Measurements from ENCODE around the gene SLC39A11. TPM values are rescaled to one million over a fixed set of nuclear protein-coding genes. Genes with fewer than 3 reads are reported as not detected.

SLC39A11 gene
- total and polyA plus RNA-seq, 2 experiments from 2014 or later, result 11.7 to 16.4 TPM

GRCh38 chr17:72725433-72726068 lies 366.9 kb downstream of the SLC39A11 start:
- no peak overlapping the region for H3K4me3 ChIP-seq
- H3K27me3 ChIP-seq (replicated peaks; ENCODE audit: insufficient read depth), result no peaks in the 10 kb centered on the region
- H3K9ac ChIP-seq, result no peak overlapping the region
- no peak for TF ChIP-seq EZH2phosphoT487 (IDR thresholded peaks at IDR 0.05; ENCODE audit: insufficient read depth, low read depth)
- no peak for TF ChIP-seq EZH2 (IDR thresholded peaks at IDR 0.05; ENCODE audit: insufficient read depth, poor library complexity, severe bottlenecking)
- H3K4me1 ChIP-seq (ENCODE audit: insufficient read depth), result peaks cover 8% of the 10 kb centered on the region
- no peak overlapping the region for H2AFZ ChIP-seq
- H3K9me2 ChIP-seq (ENCODE audit: insufficient read depth), result no peaks in the 10 kb centered on the region
- no peaks in the 10 kb centered on the region for H3K9me3 ChIP-seq (ENCODE audit: low read depth)
- in situ Hi-C loops (cut with MboI), result no loop called here
- no peak overlapping the region for H3K4me2 ChIP-seq (ENCODE audit: unreplicated experiment)
- no peaks in the 10 kb centered on the region for H3K79me2 ChIP-seq (ENCODE audit: insufficient read depth)
- WGBS, 2 experiments (ENCODE audit: low coverage in 1 of 2, low lambda C conversion rate in 2 of 2, missing lambda C conversion rate in 2 of 2), result 26 to 29% methylated on average over 10 of the region's 10 CpGs
- no peaks in the 10 kb centered on the region for H3K36me3 ChIP-seq (ENCODE audit: low read depth)
- H3F3A ChIP-seq (ENCODE audit: insufficient read depth), result peaks cover 19% of the 10 kb centered on the region
- no peak overlapping the region for H3K27ac ChIP-seq
- no peaks in the 10 kb centered on the region for H4K20me1 ChIP-seq (ENCODE audit: insufficient read depth)
- DNase-seq, result peak; percentile 76

- no peaks in the 10 kb centered on the region for H3K27me3 ChIP-seq (replicated peaks; ENCODE audit: insufficient read depth)
- no peaks in the 10 kb centered on the region for H3K79me2 ChIP-seq (ENCODE audit: insufficient read depth)
- H4K20me1 ChIP-seq (ENCODE audit: insufficient read depth), result no peaks in the 10 kb centered on the region
- H3K4me2 ChIP-seq (ENCODE audit: unreplicated experiment), result no peak overlapping the region
- no peak overlapping the region for H2AFZ ChIP-seq
- H3K9me3 ChIP-seq (ENCODE audit: low read depth), result no peaks in the 10 kb centered on the region
- H3K9ac ChIP-seq, result no peak overlapping the region
- H3K4me3 ChIP-seq, result no peak overlapping the region
- H3F3A ChIP-seq (ENCODE audit: insufficient read depth), result peaks cover 19% of the 10 kb centered on the region
- H3K36me3 ChIP-seq (ENCODE audit: low read depth), result no peaks in the 10 kb centered on the region
- peaks cover 8% of the 10 kb centered on the region for H3K4me1 ChIP-seq (ENCODE audit: insufficient read depth)
- 17 to 20% methylated on average over 2 of the region's 2 CpGs for WGBS, 2 experiments (ENCODE audit: low coverage in 1 of 2, low lambda C conversion rate in 2 of 2, missing lambda C conversion rate in 2 of 2)
- TF ChIP-seq EZH2phosphoT487 (IDR thresholded peaks at IDR 0.05; ENCODE audit: insufficient read depth, low read depth) (no peak), EZH2 (IDR thresholded peaks at IDR 0.05; ENCODE audit: insufficient read depth, poor library complexity, severe bottlenecking) (no peak)
- H3K27ac ChIP-seq, result no peak overlapping the region; the same call in 1 of the 2 replicates
- no peaks in the 10 kb centered on the region for H3K9me2 ChIP-seq (ENCODE audit: insufficient read depth)
- in situ Hi-C loops (cut with MboI), result loop anchor here (25.0 kb wide), 1 partner anchor 638 kb away; no protein-coding TSS in a partner anchor
- peak; percentile 67 for DNase-seq
Measured at GRCh38 chr17:72724267-72724666, 368.2 kb downstream of the SLC39A11 start.

DNA sequence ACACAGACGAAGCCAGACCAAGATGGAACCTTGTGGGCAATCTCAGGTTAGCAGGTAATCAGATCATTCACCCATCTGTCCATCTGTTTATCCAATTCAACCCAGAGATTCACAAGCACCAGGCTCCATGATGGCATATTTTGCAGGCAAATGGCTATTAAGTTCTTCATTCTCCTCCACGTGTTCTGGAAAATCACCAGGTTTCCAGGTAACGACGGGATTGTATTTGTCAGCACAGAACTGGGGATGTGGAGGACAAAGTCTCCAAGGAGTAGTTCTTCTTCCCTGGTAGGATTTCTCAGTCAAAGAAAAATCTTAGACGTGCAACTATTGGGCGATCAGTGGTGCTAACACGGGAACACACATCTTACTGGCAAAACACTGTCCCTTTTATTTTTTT lies 368.8 kb downstream of the SLC39A11 start:
- no peak for DNase-seq
- in situ Hi-C loops (cut with MboI), result loop anchor here (25.0 kb wide), 1 partner anchor 639 kb away; no protein-coding TSS in a partner anchor

DNA sequence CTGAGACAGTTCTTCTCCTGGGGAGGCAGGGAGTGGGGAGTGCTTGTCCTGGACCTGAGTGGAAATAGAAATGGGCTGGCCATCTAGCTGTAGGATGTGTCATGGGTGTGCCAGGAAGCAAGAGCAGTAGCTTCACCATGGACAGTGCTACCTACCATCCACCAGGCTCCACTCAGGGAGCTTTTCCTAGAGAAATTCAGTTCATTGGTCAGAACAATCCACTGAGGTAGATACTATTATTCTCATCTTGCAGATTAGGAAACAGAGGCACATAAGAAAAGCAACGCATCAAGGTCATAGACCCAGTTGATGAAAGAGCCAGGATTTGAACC lies 372.0 kb downstream of the SLC39A11 start:
- Histone ChIP-seq H4K20me1 (ENCODE audit: insufficient read depth) (no peaks in the 10 kb centered on the region), H3F3A (ENCODE audit: insufficient read depth) (peaks cover 19% of the 10 kb centered on the region), H2AFZ (no peak overlapping the region), H3K9me3 (ENCODE audit: low read depth) (no peaks in the 10 kb centered on the region), H3K4me3 (no peak overlapping the region), H3K36me3 (ENCODE audit: low read depth) (no peaks in the 10 kb centered on the region), H3K79me2 (ENCODE audit: insufficient read depth) (no peaks in the 10 kb centered on the region), H3K4me1 (ENCODE audit: insufficient read depth) (peaks cover 11% of the 10 kb centered on the region), H3K9ac (no peak overlapping the region), H3K27ac (no peak overlapping the region), H3K9me2 (ENCODE audit: insufficient read depth) (no peaks in the 10 kb centered on the region), H3K27me3 (replicated peaks; ENCODE audit: insufficient read depth) (no peaks in the 10 kb centered on the region), H3K4me2 (ENCODE audit: unreplicated experiment) (no peak overlapping the region)
- DNase-seq, result no peak
- no peak for TF ChIP-seq EZH2phosphoT487 (IDR thresholded peaks at IDR 0.05; ENCODE audit: insufficient read depth, low read depth)
- TF ChIP-seq EZH2 (IDR thresholded peaks at IDR 0.05; ENCODE audit: insufficient read depth, poor library complexity, severe bottlenecking), result no peak
- in situ Hi-C loops (cut with MboI), result loop anchor here (25.0 kb wide), 1 partner anchor 642 kb away; no protein-coding TSS in a partner anchor
- 95 to 100% methylated on average over 1 of the region's 1 CpG for WGBS, 2 experiments (ENCODE audit: low coverage in 1 of 2, low lambda C conversion rate in 2 of 2, missing lambda C conversion rate in 2 of 2)

More for the DNA sequence above, 368.8 kb downstream of the SLC39A11 start:
- 64 to 67% methylated on average over 7 of the region's 7 CpGs for WGBS, 2 experiments (ENCODE audit: low coverage in 1 of 2, low lambda C conversion rate in 2 of 2, missing lambda C conversion rate in 2 of 2)
- Histone ChIP-seq H3K27ac (no peak overlapping the region), H3K4me3 (no peak overlapping the region), H4K20me1 (ENCODE audit: insufficient read depth) (no peaks in the 10 kb centered on the region), H3K36me3 (ENCODE audit: low read depth) (no peaks in the 10 kb centered on the region), H3K27me3 (replicated peaks; ENCODE audit: insufficient read depth) (no peaks in the 10 kb centered on the region), H3K9me2 (ENCODE audit: insufficient read depth) (no peaks in the 10 kb centered on the region), H3K4me1 (ENCODE audit: insufficient read depth) (peaks cover 8% of the 10 kb centered on the region), H2AFZ (no peak overlapping the region), H3K79me2 (ENCODE audit: insufficient read depth) (no peaks in the 10 kb centered on the region), H3F3A (ENCODE audit: insufficient read depth) (peaks cover 19% of the 10 kb centered on the region), H3K9me3 (ENCODE audit: low read depth) (no peaks in the 10 kb centered on the region), H3K9ac (no peak overlapping the region), H3K4me2 (ENCODE audit: unreplicated experiment) (no peak overlapping the region)
- TF ChIP-seq EZH2phosphoT487 (IDR thresholded peaks at IDR 0.05; ENCODE audit: insufficient read depth, low read depth) (no peak), EZH2 (IDR thresholded peaks at IDR 0.05; ENCODE audit: insufficient read depth, poor library complexity, severe bottlenecking) (no peak)

All from GM23248 (cell line).